Activated CD4-positive, alpha-beta T cell treated with anti-CD3 and anti-CD28 coated beads for 36 hours (primary cell): ENCODE data around the gene SDK2. TPM values are rescaled to one million over a fixed set of nuclear protein-coding genes. Genes with fewer than 3 reads are reported as not detected.
A peak's percentile ranks its signal among the peaks of the same experiment; 100 is the strongest.

Experiments used
- ATAC-seq: fragments of 200-7000 bp; cut with Tn5 transposase; one replicate; pipeline ENCODE4 v1.10.0; 2021; ENCODE audit warnings: mild to moderate bottlenecking, moderate library complexity
- CTCF ChIA-PET: fragments of 350-600 bp; sonication (Branson Sonifier 250); formaldehyde crosslinking; loops from one replicate; lab custom pipeline; 2021; ENCODE audit warnings: antibody characterized with exemption; lab: Charles Lee
- POLR2A ChIA-PET: fragments of 350-600 bp; sonication (Branson Sonifier 250); formaldehyde crosslinking; loops from one replicate; lab custom pipeline; 2021; ENCODE audit warnings: antibody characterized with exemption, inconsistent platforms; lab: Charles Lee
- DNase-seq: peaks from one replicate; pipeline ENCODE4 v3.0.0-alpha.2; 2020
- H3K27ac Mint-ChIP-seq: one replicate; pipeline ENCODE4 v1.8.0; 2021; ENCODE audit warnings: mixed read lengths
- H3K27me3 Mint-ChIP-seq: one replicate; pipeline ENCODE4 v1.8.0; 2021; ENCODE audit warnings: mixed read lengths
- H3K36me3 Mint-ChIP-seq: one replicate; pipeline ENCODE4 v1.8.0; 2021; ENCODE audit warnings: low read depth, mixed read lengths
- H3K4me1 Mint-ChIP-seq: one replicate; pipeline ENCODE4 v1.8.0; 2021; ENCODE audit warnings: mixed read lengths
- H3K4me3 Mint-ChIP-seq: one replicate; pipeline ENCODE4 v1.8.0; 2021; ENCODE audit warnings: mild to moderate bottlenecking, moderate library complexity, mixed read lengths
- H3K9me3 Mint-ChIP-seq: one replicate; pipeline ENCODE4 v1.8.0; 2021; ENCODE audit warnings: low read depth, mixed read lengths
- intact Hi-C, 2 experiments: fragments of 100-400 bp; cut with DNase I in 1 of 2; cut with micrococcal nuclease in 1 of 2; formaldehyde crosslinking; loops; one replicate each; pipeline versions ENCODE4 v1.14.2 to v1.15.1; 2022 to 2024; cut with DNase I, micrococcal nuclease
- total RNA-seq, 2 experiments: library from RNA; stranded (reverse); gene quantifications; one replicate each; pipeline ENCODE4 v1.2.3, GENCODE V29; 2021

SDK2 gene
- total RNA-seq, 2 experiments from 2014 or later = 0.23 to 0.27 TPM

DNA sequence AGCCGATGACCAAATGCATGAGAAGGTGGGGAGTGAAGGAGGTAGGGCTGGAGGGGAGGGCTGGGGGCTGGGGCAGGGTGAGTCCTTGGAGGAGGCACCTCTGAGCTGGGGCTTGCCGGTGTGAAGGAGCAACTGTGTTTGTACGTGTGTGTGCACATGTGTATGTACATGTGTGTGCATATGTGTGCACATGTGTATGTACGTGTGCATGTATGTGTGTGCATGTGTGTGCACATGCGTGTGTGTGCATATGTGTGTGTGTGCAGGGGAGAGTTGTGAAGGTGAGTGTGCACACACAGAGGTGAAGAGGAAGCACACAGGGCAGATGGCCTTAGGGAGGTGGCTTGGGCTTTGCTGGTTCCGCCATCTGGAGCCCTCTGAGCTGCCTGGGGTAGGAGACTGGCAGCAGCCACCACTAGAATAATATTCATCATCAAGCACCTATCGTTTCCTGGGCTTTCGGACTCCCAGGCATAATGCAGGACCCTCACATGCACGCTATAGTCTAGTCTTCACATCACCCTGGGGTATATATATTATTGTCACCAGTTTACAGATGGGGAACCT, 211.5 kb downstream of the SDK2 start:
- Mint-ChIP-seq H3K4me3 (no peak overlapping the region), H3K27me3 (no peaks in the 10 kb centered on the region)

DNA sequence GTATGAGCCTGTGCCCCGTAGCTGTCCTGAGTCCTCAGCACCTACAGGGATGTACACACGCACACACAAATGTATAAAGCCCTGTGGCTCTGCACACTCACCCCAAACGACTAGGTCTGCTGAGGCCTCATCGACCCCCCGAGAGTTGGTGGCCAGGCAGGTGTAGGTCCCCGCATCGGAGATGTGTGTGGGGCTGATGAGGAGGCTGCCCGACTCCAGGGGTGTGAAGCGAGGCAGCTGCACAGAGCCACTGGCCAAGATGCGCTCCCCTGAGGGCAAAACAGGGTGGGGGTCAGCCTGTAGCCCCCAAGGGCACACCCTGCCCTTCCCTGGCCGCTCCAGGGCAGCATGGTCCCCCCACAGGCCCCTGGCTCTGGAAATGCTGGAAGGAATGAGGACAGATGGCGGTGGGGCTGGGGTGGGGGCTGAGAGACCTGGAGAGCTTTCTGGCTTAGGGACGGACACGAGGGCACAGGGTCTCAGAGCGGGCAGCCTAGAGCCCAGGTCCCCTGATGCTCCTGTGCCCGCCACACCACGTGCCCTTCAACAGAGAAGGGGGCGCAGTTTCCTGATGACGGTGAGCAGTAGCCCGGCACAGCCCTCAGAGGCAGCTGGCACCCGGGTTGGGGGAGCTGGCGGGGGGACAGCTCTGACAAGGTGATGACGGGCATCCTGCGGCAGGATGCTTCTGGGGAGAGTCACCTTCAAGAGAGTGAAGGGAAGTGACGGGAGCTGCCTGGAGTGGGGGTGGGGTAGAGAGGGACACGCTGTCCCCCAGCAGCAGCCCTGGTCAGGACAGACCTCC, 212.6 kb downstream of the SDK2 start:
- intact Hi-C loops = no loop called here
- ChIA-PET POLR2A (no interaction called here), CTCF (interaction anchor here (0.6 to 4.3 kb wide), 6 partner anchors 40 to 768 kb away, joined by 3 to 49 read pairs (median 3); no protein-coding TSS in a partner anchor)
- Mint-ChIP-seq H3K27ac (no peak overlapping the region), H3K4me3 (no peak overlapping the region), H3K9me3 (no peaks in the 10 kb centered on the region), H3K36me3 (no peaks in the 10 kb centered on the region), H3K4me1 (peaks cover 2% of the 10 kb centered on the region), H3K27me3 (no peaks in the 10 kb centered on the region)
- no peak for ATAC-seq
- no peak for DNase-seq

More for the DNA sequence above, 211.5 kb downstream of the SDK2 start:
- no peak overlapping the region for H3K27ac Mint-ChIP-seq
- H3K4me1 Mint-ChIP-seq = peaks cover 2% of the 10 kb centered on the region
- CTCF ChIA-PET = interaction anchor here (0.6 kb wide), 1 partner anchor 566 kb away, joined by 3 read pairs; no protein-coding TSS in a partner anchor
- DNase-seq (no peak), ATAC-seq (no peak)
- no peaks in the 10 kb centered on the region for H3K36me3 Mint-ChIP-seq
- no peaks in the 10 kb centered on the region for H3K9me3 Mint-ChIP-seq
- POLR2A ChIA-PET = no interaction called here
- intact Hi-C loops = no loop called here

DNA sequence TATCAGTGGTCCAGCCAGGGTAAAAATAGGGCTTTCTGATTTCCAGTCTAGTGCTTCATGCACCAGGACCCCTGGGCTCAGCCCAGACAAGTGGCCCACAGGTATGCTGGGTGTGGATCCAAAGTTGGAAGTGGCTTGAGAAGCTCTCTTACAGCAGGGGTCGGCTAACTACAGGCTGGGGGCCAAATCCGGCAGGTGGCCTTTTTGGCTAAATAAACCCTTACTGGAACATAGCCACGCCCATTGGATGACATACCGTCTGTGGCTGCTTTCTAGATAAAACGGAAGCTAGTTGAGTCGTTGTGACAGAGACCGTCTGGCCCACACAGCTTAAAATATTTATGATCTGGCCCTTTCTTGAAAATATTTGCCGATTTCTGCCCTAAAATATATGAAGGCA, 213.4 kb downstream of the SDK2 start:
- intact Hi-C loops = no loop called here

GRCh38 chr17:73430165-73430680, 214.0 kb downstream of the SDK2 start:
- no peaks in the 10 kb centered on the region for H3K9me3 Mint-ChIP-seq
- DNase-seq (no peak), ATAC-seq (no peak)
- ChIA-PET POLR2A (no interaction called here), CTCF (interaction anchor here (0.5 to 4.3 kb wide), 28 partner anchors 11 to 837 kb away, joined by 3 to 49 read pairs (median 3); no protein-coding TSS in a partner anchor)
- H3K27ac Mint-ChIP-seq = no peak overlapping the region
- H3K27me3 Mint-ChIP-seq = no peaks in the 10 kb centered on the region
- intact Hi-C loops = no loop called here
- no peaks in the 10 kb centered on the region for H3K36me3 Mint-ChIP-seq
- no peak overlapping the region for H3K4me3 Mint-ChIP-seq
- peaks cover 2% of the 10 kb centered on the region for H3K4me1 Mint-ChIP-seq

More for the DNA sequence above, 213.4 kb downstream of the SDK2 start:
- Mint-ChIP-seq H3K9me3 (no peaks in the 10 kb centered on the region), H3K4me3 (no peak overlapping the region), H3K27me3 (no peaks in the 10 kb centered on the region), H3K36me3 (no peaks in the 10 kb centered on the region), H3K4me1 (peaks cover 2% of the 10 kb centered on the region), H3K27ac (no peak overlapping the region)
- POLR2A ChIA-PET = no interaction called here
- DNase-seq (peak; percentile 32), ATAC-seq (no peak)
- CTCF ChIA-PET = interaction anchor here (0.5 to 4.3 kb wide), 10 partner anchors 11 to 769 kb away, joined by 3 to 49 read pairs (median 3); no protein-coding TSS in a partner anchor

- Mint-ChIP-seq H3K4me1 (peaks cover 2% of the 10 kb centered on the region), H3K27ac (no peak overlapping the region), H3K27me3 (no peaks in the 10 kb centered on the region), H3K4me3 (no peak overlapping the region), H3K9me3 (no peaks in the 10 kb centered on the region), H3K36me3 (no peaks in the 10 kb centered on the region)
- CTCF ChIA-PET = interaction anchor here (0.6 to 4.3 kb wide), 28 partner anchors 12 to 868 kb away, joined by 3 to 49 read pairs (median 3); no protein-coding TSS in a partner anchor
- DNase-seq (peak; percentile 94), ATAC-seq (peak; percentile 99)
- POLR2A ChIA-PET = no interaction called here
- intact Hi-C loops = loop anchor here (1.0 to 10.0 kb wide), 8 partner anchors 215 to 747 kb away; partner anchors contain the start of gene SDK2 (in 1 of the 2)
Observed at GRCh38 chr17:73429440-73430164, 214.6 kb downstream of the SDK2 start.

- intact Hi-C loops = loop anchor here in 1 of 2 experiments (10.0 kb wide), 1 partner anchor 218 kb away; the partner anchor contains the start of gene SDK2
- no peaks in the 10 kb centered on the region for H3K9me3 Mint-ChIP-seq
- no peak overlapping the region for H3K27ac Mint-ChIP-seq
- DNase-seq = no peak
- no peak overlapping the region for H3K4me3 Mint-ChIP-seq
- H3K27me3 Mint-ChIP-seq = no peaks in the 10 kb centered on the region
- no peak for ATAC-seq
- ChIA-PET CTCF (interaction anchor here (4.3 kb wide), 1 partner anchor 282 kb away, joined by 49 read pairs; no protein-coding TSS in a partner anchor), POLR2A (no interaction called here)
- peaks cover 2% of the 10 kb centered on the region for H3K4me1 Mint-ChIP-seq
- no peaks in the 10 kb centered on the region for H3K36me3 Mint-ChIP-seq
Observed at GRCh38 chr17:73427198-73427597, 217.0 kb downstream of the SDK2 start.

DNA sequence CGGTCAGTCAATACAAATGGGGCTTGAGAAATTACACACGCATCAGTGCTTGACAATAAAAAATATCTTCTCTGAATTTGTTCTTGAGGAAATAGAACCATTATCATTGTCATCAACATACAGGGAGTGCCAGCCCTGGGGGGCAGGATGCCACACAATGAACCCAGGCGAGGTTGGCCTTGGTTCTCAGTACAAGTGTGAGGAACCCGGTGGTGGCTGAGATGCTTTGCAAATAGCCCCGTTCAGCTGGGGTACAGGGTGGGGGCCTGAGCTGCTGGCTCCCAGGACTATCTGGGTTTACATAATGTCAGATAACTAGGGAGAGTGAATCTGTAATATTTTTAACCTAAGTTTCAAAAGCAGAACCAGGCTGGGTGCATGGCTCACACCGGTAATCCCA, 219.7 kb downstream of the SDK2 start:
- intact Hi-C loops = loop anchor here in 1 of 2 experiments (10.0 kb wide), 1 partner anchor 220 kb away; the partner anchor contains the start of gene SDK2
- ChIA-PET CTCF (interaction anchor here (0.6 kb wide), 1 partner anchor 110 kb away, joined by 4 read pairs; no protein-coding TSS in a partner anchor), POLR2A (no interaction called here)
- Mint-ChIP-seq H3K27me3 (no peaks in the 10 kb centered on the region), H3K9me3 (no peaks in the 10 kb centered on the region), H3K4me3 (no peak overlapping the region), H3K4me1 (no peaks in the 10 kb centered on the region), H3K36me3 (no peaks in the 10 kb centered on the region), H3K27ac (no peak overlapping the region)
- ATAC-seq = no peak
- no peak for DNase-seq

DNA sequence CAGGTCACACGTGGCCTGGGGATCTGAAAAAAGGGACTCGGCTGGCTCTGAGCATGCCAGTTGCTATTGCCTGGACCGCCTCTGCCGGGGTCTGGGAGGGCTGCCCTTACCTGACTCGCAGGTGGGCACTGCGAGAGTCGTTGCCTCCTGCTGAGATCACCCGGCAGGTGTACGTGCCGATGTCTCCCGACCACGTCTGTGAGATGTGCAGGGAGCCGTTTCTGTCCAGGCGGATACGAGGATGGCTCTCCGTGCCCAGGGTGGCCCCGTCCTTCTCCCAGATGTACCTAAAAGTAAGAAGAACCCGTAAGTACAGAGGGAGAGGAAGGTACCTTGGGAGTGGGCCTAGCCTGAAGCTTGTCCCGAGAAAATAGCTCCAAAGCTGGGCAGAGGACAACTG, 220.4 kb downstream of the SDK2 start:
- Mint-ChIP-seq H3K9me3 (no peaks in the 10 kb centered on the region), H3K27me3 (no peaks in the 10 kb centered on the region), H3K36me3 (no peaks in the 10 kb centered on the region), H3K27ac (no peak overlapping the region), H3K4me1 (no peaks in the 10 kb centered on the region), H3K4me3 (no peak overlapping the region)
- no peak for DNase-seq
- ATAC-seq = no peak
- POLR2A ChIA-PET = interaction anchor here (0.6 kb wide), 1 partner anchor 42 kb away, joined by 4 read pairs; no protein-coding TSS in a partner anchor
- CTCF ChIA-PET = interaction anchor here (0.6 kb wide), 1 partner anchor 947 kb away, joined by 3 read pairs; no protein-coding TSS in a partner anchor
- intact Hi-C loops = loop anchor here in 1 of 2 experiments (10.0 kb wide), 1 partner anchor 221 kb away; the partner anchor contains the start of gene SDK2

GRCh38 chr17:73423159-73423715, 221.0 kb downstream of the SDK2 start:
- POLR2A ChIA-PET = interaction anchor here (0.6 kb wide), 1 partner anchor 42 kb away, joined by 4 read pairs; no protein-coding TSS in a partner anchor
- no peaks in the 10 kb centered on the region for H3K27me3 Mint-ChIP-seq

DNA sequence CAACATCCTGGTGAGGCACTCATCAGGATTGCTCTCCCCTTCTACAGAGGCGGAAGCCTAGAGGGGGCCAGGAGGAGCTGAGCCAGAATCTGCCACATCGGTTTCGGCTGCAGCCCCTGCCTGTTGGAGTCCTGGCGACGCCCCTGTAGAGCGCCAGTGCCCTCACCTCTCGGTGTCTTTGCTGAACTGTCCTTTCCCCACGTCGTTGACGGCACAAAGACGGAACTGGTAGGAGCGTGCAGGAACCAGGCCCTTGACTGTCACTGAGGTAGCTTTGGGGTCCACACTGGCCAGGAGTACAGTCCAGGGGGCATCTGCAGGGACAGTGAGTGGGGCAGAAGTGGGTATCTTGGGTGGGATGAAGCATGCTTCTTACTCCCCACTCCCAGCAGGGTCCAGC, 222.1 kb downstream of the SDK2 start:
- no peaks in the 10 kb centered on the region for H3K9me3 Mint-ChIP-seq
- intact Hi-C loops = loop anchor here in 1 of 2 experiments (10.0 kb wide), 1 partner anchor 223 kb away; the partner anchor contains the start of gene SDK2
- ChIA-PET CTCF (interaction anchor here (0.6 to 0.7 kb wide), 3 partner anchors 210 to 1892 kb away, joined by 3 to 5 read pairs (median 4); no protein-coding TSS in a partner anchor), POLR2A (no interaction called here)
- no peak overlapping the region for H3K27ac Mint-ChIP-seq
- no peak for ATAC-seq
- no peak overlapping the region for H3K4me3 Mint-ChIP-seq
- no peaks in the 10 kb centered on the region for H3K27me3 Mint-ChIP-seq
- no peaks in the 10 kb centered on the region for H3K4me1 Mint-ChIP-seq
- no peaks in the 10 kb centered on the region for H3K36me3 Mint-ChIP-seq
- DNase-seq = no peak

More at GRCh38 chr17:73423159-73423715, 221.0 kb downstream of the SDK2 start:
- no peak overlapping the region for H3K4me3 Mint-ChIP-seq
- H3K36me3 Mint-ChIP-seq = no peaks in the 10 kb centered on the region
- intact Hi-C loops = loop anchor here in 1 of 2 experiments (10.0 kb wide), 1 partner anchor 222 kb away; the partner anchor contains the start of gene SDK2
- no peaks in the 10 kb centered on the region for H3K4me1 Mint-ChIP-seq
- H3K27ac Mint-ChIP-seq = no peak overlapping the region
- ATAC-seq (no peak), DNase-seq (no peak)
- H3K9me3 Mint-ChIP-seq = no peaks in the 10 kb centered on the region
- CTCF ChIA-PET = interaction anchor here (0.6 to 0.7 kb wide), 2 partner anchors 300 to 946 kb away, joined by 3 read pairs; no protein-coding TSS in a partner anchor
